ENCODE measurements around the gene ERF.

The ERF gene

DNA sequence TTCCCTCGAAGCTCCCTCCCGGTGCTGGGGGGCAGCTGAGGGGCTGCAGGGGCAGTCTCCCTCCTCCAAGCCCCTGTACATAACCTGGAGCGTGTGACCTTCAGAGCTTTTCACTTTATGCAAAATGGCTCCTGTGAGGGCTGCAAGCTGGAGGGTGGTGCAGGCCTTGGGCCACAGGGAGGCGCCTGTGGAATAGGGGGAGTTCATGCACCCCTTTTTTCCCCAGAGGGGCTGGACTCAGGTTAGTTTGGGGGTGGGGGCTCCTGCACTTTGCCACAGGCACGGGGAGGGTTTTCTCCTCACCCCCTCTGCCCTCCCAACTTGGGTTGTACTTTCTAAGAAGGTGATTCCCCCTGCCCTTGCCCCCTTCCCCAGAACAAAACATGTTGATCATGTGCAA is 40.4 kb upstream of the ERF start:
- TF ChIP-seq CTCF (IDR thresholded peaks at IDR 0.05; ENCODE audit: insufficient read depth, low read depth, low read length, missing control alignments), result no peak
- no peak overlapping the region for H3K4me3 ChIP-seq (ENCODE audit: low read length)
- DNase-seq (ENCODE audit: low read depth), result no peak

DNA sequence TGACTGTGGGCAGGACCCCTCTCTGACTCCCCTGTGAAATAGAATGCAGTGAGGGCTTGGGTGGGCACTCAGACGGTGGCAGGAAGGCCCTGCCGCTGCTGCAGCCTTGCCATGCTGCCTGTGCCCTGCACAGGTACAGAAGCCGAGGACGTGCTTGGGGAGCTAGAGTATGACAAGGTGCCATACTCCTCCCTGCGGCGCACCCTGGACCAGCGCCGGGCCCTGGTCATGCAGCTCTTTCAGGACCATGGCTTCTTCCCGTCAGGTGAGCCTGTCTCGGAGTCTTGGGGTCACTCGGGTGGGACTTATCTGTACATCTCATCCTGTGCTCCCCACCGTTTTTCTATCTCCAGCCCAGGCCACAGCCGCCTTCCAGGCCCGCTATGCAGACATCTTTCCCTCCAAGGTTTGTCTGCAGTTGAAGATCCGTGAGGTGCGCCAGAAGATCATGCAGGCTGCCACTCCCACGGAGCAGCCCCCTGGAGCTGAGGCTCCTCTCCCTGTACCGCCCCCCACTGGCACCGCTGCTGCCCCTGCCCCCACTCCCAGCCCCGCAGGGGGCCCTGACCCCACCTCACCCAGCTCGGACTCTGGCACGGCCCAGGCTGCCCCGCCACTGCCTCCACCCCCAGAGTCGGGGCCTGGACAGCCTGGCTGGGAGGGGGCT is 39.7 kb upstream of the ERF start:
- H3K4me3 ChIP-seq (ENCODE audit: low read length), result no peak overlapping the region
- no peak for DNase-seq (ENCODE audit: low read depth)
- TF ChIP-seq CTCF (IDR thresholded peaks at IDR 0.05; ENCODE audit: insufficient read depth, low read depth, low read length, missing control alignments), result no peak

DNA sequence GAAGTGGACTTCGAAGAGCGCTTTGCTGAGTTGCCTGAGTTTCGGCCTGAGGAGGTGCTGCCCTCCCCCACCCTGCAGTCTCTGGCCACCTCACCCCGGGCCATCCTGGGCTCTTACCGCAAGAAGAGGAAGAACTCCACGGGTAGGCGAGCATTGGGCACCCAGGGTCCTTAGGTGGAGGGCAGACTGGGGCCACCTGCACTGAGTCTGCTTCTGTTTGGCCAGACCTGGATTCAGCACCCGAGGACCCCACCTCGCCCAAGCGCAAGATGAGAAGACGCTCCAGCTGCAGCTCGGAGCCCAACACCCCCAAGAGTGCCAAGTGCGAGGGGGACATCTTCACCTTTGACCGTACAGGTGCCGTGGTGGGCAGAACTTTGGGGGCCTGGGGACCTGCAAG is 39.0 kb upstream of the ERF start:
- no peak for DNase-seq (ENCODE audit: low read depth)
- TF ChIP-seq CTCF (IDR thresholded peaks at IDR 0.05; ENCODE audit: insufficient read depth, low read depth, low read length, missing control alignments), result no peak
- H3K4me3 ChIP-seq (ENCODE audit: low read length), result no peak overlapping the region

DNA sequence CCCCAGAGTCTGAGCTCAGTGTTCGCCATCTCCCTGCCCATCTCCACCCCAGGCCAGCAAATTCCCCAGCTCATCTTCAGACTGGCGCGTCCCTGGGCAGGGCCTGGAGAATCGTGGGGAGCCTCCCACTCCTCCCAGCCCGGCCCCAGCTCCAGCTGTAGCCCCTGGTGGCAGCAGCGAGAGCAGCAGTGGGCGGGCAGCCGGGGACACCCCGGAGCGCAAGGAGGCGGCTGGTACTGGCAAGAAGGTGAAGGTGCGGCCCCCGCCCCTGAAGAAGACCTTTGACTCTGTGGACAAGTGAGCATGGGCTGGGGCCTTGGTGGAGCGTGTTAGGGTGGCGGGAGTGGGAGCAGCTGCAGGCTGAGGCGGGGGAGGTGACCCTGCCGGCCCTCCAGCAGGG is 38.6 kb upstream of the ERF start:
- TF ChIP-seq CTCF (IDR thresholded peaks at IDR 0.05; ENCODE audit: insufficient read depth, low read depth, low read length, missing control alignments), result peak; percentile 4
- no peak for DNase-seq (ENCODE audit: low read depth)
- H3K4me3 ChIP-seq (ENCODE audit: low read length), result no peak overlapping the region

DNA sequence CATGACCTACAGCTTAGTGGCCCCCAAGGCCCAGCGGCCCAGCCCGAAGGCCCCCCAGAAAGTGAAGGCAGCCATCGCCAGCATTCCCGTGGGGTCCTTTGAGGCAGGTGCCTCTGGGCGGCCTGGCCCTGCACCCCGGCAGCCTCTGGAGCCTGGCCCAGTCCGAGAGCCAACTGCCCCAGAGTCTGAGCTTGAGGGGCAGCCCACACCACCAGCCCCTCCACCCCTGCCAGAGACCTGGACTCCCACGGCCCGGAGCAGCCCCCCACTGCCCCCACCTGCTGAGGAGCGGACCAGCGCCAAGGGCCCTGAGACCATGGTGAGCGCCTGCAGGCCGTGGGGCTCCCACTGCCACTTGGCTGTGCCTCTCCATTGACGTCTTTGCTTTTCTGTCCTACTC is 38.0 kb upstream of the ERF start:
- DNase-seq (ENCODE audit: low read depth), result no peak
- no peak overlapping the region for H3K4me3 ChIP-seq (ENCODE audit: low read length)
- no peak for TF ChIP-seq CTCF (IDR thresholded peaks at IDR 0.05; ENCODE audit: insufficient read depth, low read depth, low read length, missing control alignments)

- TF ChIP-seq CTCF (IDR thresholded peaks at IDR 0.05; ENCODE audit: insufficient read depth, low read depth, low read length, missing control alignments), result no peak
- peak; percentile 42 for DNase-seq (ENCODE audit: low read depth)
- H3K4me3 ChIP-seq (ENCODE audit: low read length), result no peak overlapping the region
Observed at GRCh38 chr19:42292042-42292960, 37.4 kb upstream of the ERF start.

Measured in epithelial cell of esophagus (primary cell).